Gastrocnemius medialis (tissue), 4 donors: ENCODE data around the gene TRDMT1. TPM values are rescaled to one million over a fixed set of nuclear protein-coding genes. Genes with fewer than 3 reads are reported as not detected.

ENCODE experiments used
- ATAC-seq, 2 donors: fragments of 150-250 bp; one replicate each; pipeline ENCODE4 v1.9.1; 2016
- DNase-seq, 2 donors: peaks; one replicate each; pipeline ENCODE4 v3.0.0-alpha.2; 2019
- H3K27ac ChIP-seq, 4 donors: fragments of 200-600 bp; sonication (generic); 1 replicate in 1 of 4; 2 replicates in 3 of 4; pipeline ENCODE4 v1.5.1; 2016 to 2018; ENCODE audit warnings: mild to moderate bottlenecking in 2 of 4, moderate library complexity in 1 of 4
- H3K27me3 ChIP-seq, 3 donors: fragments of 200-600 bp; sonication (generic) in 2 of 3; 1 replicate in 1 of 3; 2 replicates in 2 of 3; pipeline versions ENCODE4 v1.5.1 to v1.6.0; 2016 to 2019; ENCODE audit warnings: mild to moderate bottlenecking in 1 of 3, moderate library complexity in 1 of 3
- H3K36me3 ChIP-seq, 2 donors: fragments of 200-600 bp; sonication (generic) in 1 of 2; one replicate each; pipeline ENCODE4 v1.5.1; 2017 to 2018
- H3K4me1 ChIP-seq, 2 donors: fragments of 200-600 bp; sonication (generic) in 1 of 2; one replicate each; pipeline ENCODE4 v1.5.1; 2016 to 2017; ENCODE audit warnings: mild to moderate bottlenecking in 2 of 2
- H3K4me3 ChIP-seq, 4 donors: fragments of 200-600 bp; sonication (generic) in 3 of 4; 1 replicate in 1 of 4; 2 replicates in 3 of 4; pipeline ENCODE4 v1.5.1; 2016 to 2019; ENCODE audit warnings: mild to moderate bottlenecking in 2 of 4
- H3K9me3 ChIP-seq, 3 donors: fragments of 200-600 bp; sonication (generic) in 2 of 3; 1 replicate in 1 of 3; 2 replicates in 2 of 3; pipeline ENCODE4 v1.5.1; 2016 to 2019
- CTCF ChIP-seq, 5 experiments: fragments of 450-650 bp in 3 of 5; fragments of 200-600 bp in 2 of 5; sonication (generic) in 2 of 5; IDR thresholded peaks in 4 of 5; conservative IDR thresholded peaks in 1 of 5; 1 replicate in 4 of 5; 2 replicates in 1 of 5; pipeline ENCODE4 v1.5.1; 2016 to 2019; ENCODE audit warnings: antibody characterized with exemption in 5 of 5, mild to moderate bottlenecking in 3 of 5, moderate library complexity in 3 of 5
- POLR2A ChIP-seq, 2 donors: fragments of 450-650 bp; IDR thresholded peaks; one replicate each; pipeline ENCODE4 v1.6.1; 2017; ENCODE audit warnings: antibody characterized with exemption in 2 of 2, mild to moderate bottlenecking in 2 of 2, moderate library complexity in 2 of 2
- in situ Hi-C, 4 donors: fragments of 200-750 bp; cut with MboI; loops; one replicate each; pipeline versions ENCODE4 v1.15.0 to v1.8.0; 2017; ENCODE audit warnings: low sequenced_read_pairs in 4 of 4
- intact Hi-C: fragments of 100-400 bp; cut with DNase I; formaldehyde crosslinking; loops from one replicate; pipeline ENCODE4 v1.15.1; 2023; ENCODE audit warnings: low total_unique reads
- total RNA-seq, 4 donors: library from RNA; depleted of rRNA; stranded (reverse); fragments of >200 nt; gene quantifications; one replicate each; pipeline versions ENCODE4 v1.1.0 to v1.2.3, GENCODE V29; 2016

Gene TRDMT1
- total RNA-seq, 4 donors from 2014 or later: 0.85 to 4.7 (median 2.1) TPM

GRCh38 chr10:17229717-17229966, 28.2 kb upstream of the TRDMT1 start:
- Histone ChIP-seq H3K36me3 (peaks cover 0 to 8% of the 10 kb centered on the region in 2 donors), H3K4me1 (peaks cover 21 to 28% of the 10 kb centered on the region in 2 donors), H3K9me3 (no peaks in the 10 kb centered on the region), H3K27me3 (peaks cover 24 to 66% (median 58%) of the 10 kb centered on the region in 3 donors), H3K4me3 (peak overlapping the region; percentile 56 to 83 (median 72)), H3K27ac (peak overlapping the region; percentile 91 to 94 (median 92))
- TF ChIP-seq CTCF (IDR thresholded peaks at IDR 0.05 in 4 of 5, conservative IDR thresholded peaks at IDR 0.05 in 1 of 5) (no peak), POLR2A (IDR thresholded peaks at IDR 0.05) (no peak)
- no peak for DNase-seq
- no peak for ATAC-seq
- in situ Hi-C loops (no loop called here), intact Hi-C loops (loop anchor here (5.0 kb wide), 1 partner anchor 227 kb away; no protein-coding TSS in a partner anchor)

GRCh38 chr10:17229016-17229716, 27.7 kb upstream of the TRDMT1 start:
- in situ Hi-C loops (no loop called here), intact Hi-C loops (loop anchor here (5.0 kb wide), 1 partner anchor 227 kb away; no protein-coding TSS in a partner anchor)
- H3K27ac ChIP-seq: peak overlapping the region; percentile 91 to 94 (median 92)
- H3K27me3 ChIP-seq: peaks cover 24 to 66% (median 57%) of the 10 kb centered on the region in 3 donors
- H3K36me3 ChIP-seq: peaks cover 0 to 4% of the 10 kb centered on the region in 2 donors
- TF ChIP-seq CTCF (IDR thresholded peaks at IDR 0.05 in 4 of 5, conservative IDR thresholded peaks at IDR 0.05 in 1 of 5): no peak
- peak; percentile 44 to 53 for TF ChIP-seq POLR2A (IDR thresholded peaks at IDR 0.05)
- peaks cover 16 to 28% of the 10 kb centered on the region in 2 donors for H3K4me1 ChIP-seq
- H3K9me3 ChIP-seq: no peaks in the 10 kb centered on the region
- H3K4me3 ChIP-seq: peak overlapping the region; percentile 56 to 83 (median 72)
- ATAC-seq (peak; percentile 46 to 49), DNase-seq (peak; percentile 69 to 77)

- Histone ChIP-seq H3K36me3 (no peaks in the 10 kb centered on the region), H3K27ac (peak within 1 kb of the TSS; percentile 91 to 94 (median 92)), H3K27me3 (peaks cover 24 to 60% (median 49%) of the 10 kb centered on the region in 3 donors), H3K9me3 (no peaks in the 10 kb centered on the region), H3K4me1 (peaks cover 13 to 22% of the 10 kb centered on the region in 2 donors), H3K4me3 (peak within 1 kb of the TSS; percentile 56 to 83 (median 72))
- DNase-seq (peak; percentile 77 to 84), ATAC-seq (peak; percentile 66 to 70)
- TF ChIP-seq POLR2A (IDR thresholded peaks at IDR 0.05): peak; percentile 23 to 41
- TF ChIP-seq CTCF (IDR thresholded peaks at IDR 0.05 in 4 of 5, conservative IDR thresholded peaks at IDR 0.05 in 1 of 5): peak in 1 of 5 experiments; percentile 10
- in situ Hi-C loops: no loop called here
- intact Hi-C loops: loop anchor here (1.0 to 5.0 kb wide), 2 partner anchors 27 to 226 kb away; partner anchors contain the start of gene TRDMT1
Measured at GRCh38 chr10:17228091-17229015, 26.9 kb upstream of the TRDMT1 start, which contains the start of gene VIM. TSS of gene VIM (plus strand) at chr10:17228241. CDS start at chr10:17229423, 1,182 bp downstream.

GRCh38 chr10:17227367-17228090, 26.1 kb upstream of the TRDMT1 start:
- in situ Hi-C loops: no loop called here
- intact Hi-C loops: loop anchor here (1.0 to 5.0 kb wide), 2 partner anchors 26 to 225 kb away; partner anchors contain the start of gene TRDMT1
- Histone ChIP-seq H3K4me1 (peaks cover 6 to 14% of the 10 kb centered on the region in 2 donors), H3K4me3 (peak overlapping the region; percentile 56 to 83 (median 72)), H3K36me3 (no peaks in the 10 kb centered on the region), H3K9me3 (no peaks in the 10 kb centered on the region), H3K27ac (peak overlapping the region; percentile 91 to 94 (median 92)), H3K27me3 (peaks cover 23 to 51% (median 40%) of the 10 kb centered on the region in 3 donors)
- ATAC-seq (no peak), DNase-seq (no peak)
- TF ChIP-seq CTCF (IDR thresholded peaks at IDR 0.05 in 4 of 5, conservative IDR thresholded peaks at IDR 0.05 in 1 of 5) (peak in 3 of 5 experiments; percentile 16 to 47 (median 40)), POLR2A (IDR thresholded peaks at IDR 0.05) (no peak)
